A673 (cell line): Measurements from ENCODE around the gene PXK.

Source experiments
- EZH2 ChIP-seq: fragments of 200-600 bp; sonication (generic); IDR thresholded peaks from 2 replicates; pipeline ENCODE4 v1.6.1; 2017; ENCODE audit warnings: borderline replicate concordance, low read depth, mild to moderate bottlenecking, mixed read lengths, antibody characterized with exemption, low read length; ENCODE audit not compliant: poor library complexity, severe bottlenecking
- TF ChIP-seq, protein P1 (sequence below): fragments of 300-800, 200-600 bp; sonication (generic); conservative IDR thresholded peaks from 2 replicates; pipeline ENCODE4 v1.5.1; 2017; ENCODE audit warnings: low read depth, mild to moderate bottlenecking, antibody characterized with exemption, low read length, moderate library complexity, mixed read lengths

DNA sequence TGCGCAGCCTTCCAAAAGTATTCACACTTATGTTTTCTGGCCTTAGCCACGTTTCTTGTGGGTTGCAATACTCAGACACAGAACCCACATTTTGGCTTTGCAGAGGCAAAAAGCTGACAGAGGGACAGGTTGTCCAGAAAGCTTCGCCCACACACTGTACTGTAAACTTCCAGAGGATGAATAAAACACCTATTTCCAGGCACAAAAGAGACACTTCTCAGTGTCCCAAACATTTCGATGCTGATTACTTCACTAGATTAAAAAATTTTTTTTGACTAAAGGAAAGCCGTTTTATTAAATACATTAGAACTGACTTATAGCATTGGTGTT is 131.2 kb downstream of the PXK start:
- TF ChIP-seq, protein P1, sequence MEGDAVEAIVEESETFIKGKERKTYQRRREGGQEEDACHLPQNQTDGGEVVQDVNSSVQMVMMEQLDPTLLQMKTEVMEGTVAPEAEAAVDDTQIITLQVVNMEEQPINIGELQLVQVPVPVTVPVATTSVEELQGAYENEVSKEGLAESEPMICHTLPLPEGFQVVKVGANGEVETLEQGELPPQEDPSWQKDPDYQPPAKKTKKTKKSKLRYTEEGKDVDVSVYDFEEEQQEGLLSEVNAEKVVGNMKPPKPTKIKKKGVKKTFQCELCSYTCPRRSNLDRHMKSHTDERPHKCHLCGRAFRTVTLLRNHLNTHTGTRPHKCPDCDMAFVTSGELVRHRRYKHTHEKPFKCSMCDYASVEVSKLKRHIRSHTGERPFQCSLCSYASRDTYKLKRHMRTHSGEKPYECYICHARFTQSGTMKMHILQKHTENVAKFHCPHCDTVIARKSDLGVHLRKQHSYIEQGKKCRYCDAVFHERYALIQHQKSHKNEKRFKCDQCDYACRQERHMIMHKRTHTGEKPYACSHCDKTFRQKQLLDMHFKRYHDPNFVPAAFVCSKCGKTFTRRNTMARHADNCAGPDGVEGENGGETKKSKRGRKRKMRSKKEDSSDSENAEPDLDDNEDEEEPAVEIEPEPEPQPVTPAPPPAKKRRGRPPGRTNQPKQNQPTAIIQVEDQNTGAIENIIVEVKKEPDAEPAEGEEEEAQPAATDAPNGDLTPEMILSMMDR: no peak
- no peak for TF ChIP-seq EZH2
